ENCODE measurements around the gene CAMK2A.

GRCh38 chr5:150181766-150182545 is 107.6 kb downstream of the CAMK2A start:
- TF ChIP-seq EZH2phosphoT487 (IDR thresholded peaks at IDR 0.05; ENCODE audit: insufficient read depth, low read depth) (no peak), EZH2 (IDR thresholded peaks at IDR 0.05; ENCODE audit: insufficient read depth, poor library complexity, severe bottlenecking) (no peak)
